Measurements from ENCODE around the gene PLCH2. TPM values are rescaled to one million over a fixed set of nuclear protein-coding genes. Genes with fewer than 3 reads are reported as not detected.

PLCH2 gene
- total and polyA plus RNA-seq, 7 donors: 0.04 to 0.60 (median 0.09) TPM; not detected in 1

GRCh38 chr1:2470290-2471158, 5.6 kb upstream of the PLCH2 start:
- Histone ChIP-seq H3K4me3 (no peak overlapping the region), H3K27ac (no peak overlapping the region), H3K4me1 (peaks cover 4% of the 10 kb centered on the region), H3K27me3 (ENCODE audit: insufficient read depth in 3 of 3, low read length in 2 of 3) (peaks cover 3 to 55% (median 11%) of the 10 kb centered on the region in 3 donors), H3K9me3 (no peaks in the 10 kb centered on the region), H3K36me3 (ENCODE audit: insufficient read depth in 1 of 2, low read depth in 1 of 2) (no peaks in the 10 kb centered on the region)
- intact Hi-C loops (cut with DNase I): no loop called here
- TF ChIP-seq, protein P1, sequence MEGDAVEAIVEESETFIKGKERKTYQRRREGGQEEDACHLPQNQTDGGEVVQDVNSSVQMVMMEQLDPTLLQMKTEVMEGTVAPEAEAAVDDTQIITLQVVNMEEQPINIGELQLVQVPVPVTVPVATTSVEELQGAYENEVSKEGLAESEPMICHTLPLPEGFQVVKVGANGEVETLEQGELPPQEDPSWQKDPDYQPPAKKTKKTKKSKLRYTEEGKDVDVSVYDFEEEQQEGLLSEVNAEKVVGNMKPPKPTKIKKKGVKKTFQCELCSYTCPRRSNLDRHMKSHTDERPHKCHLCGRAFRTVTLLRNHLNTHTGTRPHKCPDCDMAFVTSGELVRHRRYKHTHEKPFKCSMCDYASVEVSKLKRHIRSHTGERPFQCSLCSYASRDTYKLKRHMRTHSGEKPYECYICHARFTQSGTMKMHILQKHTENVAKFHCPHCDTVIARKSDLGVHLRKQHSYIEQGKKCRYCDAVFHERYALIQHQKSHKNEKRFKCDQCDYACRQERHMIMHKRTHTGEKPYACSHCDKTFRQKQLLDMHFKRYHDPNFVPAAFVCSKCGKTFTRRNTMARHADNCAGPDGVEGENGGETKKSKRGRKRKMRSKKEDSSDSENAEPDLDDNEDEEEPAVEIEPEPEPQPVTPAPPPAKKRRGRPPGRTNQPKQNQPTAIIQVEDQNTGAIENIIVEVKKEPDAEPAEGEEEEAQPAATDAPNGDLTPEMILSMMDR (IDR thresholded peaks at IDR 0.05): no peak
- 11 to 16% (median 16%) methylated on average over 21 to 27 of the region's 27 CpGs for WGBS, 3 donors
- ATAC-seq (no peak), DNase-seq (no peak)

- DNase-seq (no peak), ATAC-seq (no peak)
- 61 to 70% (median 68%) methylated on average over 4 to 7 of the region's 7 CpGs for WGBS, 3 donors
- Histone ChIP-seq H3K27ac (no peak overlapping the region), H3K9me3 (no peaks in the 10 kb centered on the region), H3K36me3 (ENCODE audit: insufficient read depth in 1 of 2, low read depth in 1 of 2) (no peaks in the 10 kb centered on the region), H3K4me3 (no peak overlapping the region), H3K4me1 (peaks cover 6% of the 10 kb centered on the region), H3K27me3 (ENCODE audit: insufficient read depth in 3 of 3, low read length in 2 of 3) (peaks cover 3 to 49% (median 11%) of the 10 kb centered on the region in 3 donors)
- intact Hi-C loops (cut with DNase I): no loop called here
- TF ChIP-seq, protein P1 (IDR thresholded peaks at IDR 0.05): no peak
Observed at GRCh38 chr1:2471159-2471471, 5.0 kb upstream of the PLCH2 start.

GRCh38 chr1:2471587-2472001, 4.5 kb upstream of the PLCH2 start:
- peaks cover 3 to 44% (median 7%) of the 10 kb centered on the region in 3 donors for H3K27me3 ChIP-seq (ENCODE audit: insufficient read depth in 3 of 3, low read length in 2 of 3)

GRCh38 chr1:2472109-2472508, 4.0 kb upstream of the PLCH2 start:
- ATAC-seq (no peak), DNase-seq (no peak)
- Histone ChIP-seq H3K4me1 (peaks cover 6% of the 10 kb centered on the region), H3K27ac (no peak overlapping the region), H3K9me3 (no peaks in the 10 kb centered on the region), H3K36me3 (ENCODE audit: insufficient read depth in 1 of 2, low read depth in 1 of 2) (no peaks in the 10 kb centered on the region), H3K4me3 (no peak overlapping the region), H3K27me3 (ENCODE audit: insufficient read depth in 3 of 3, low read length in 2 of 3) (peaks cover 2 to 39% (median 3%) of the 10 kb centered on the region in 3 donors)
- intact Hi-C loops (cut with DNase I): no loop called here
- TF ChIP-seq, protein P1 (IDR thresholded peaks at IDR 0.05): no peak
- WGBS, 3 donors: 50 to 66% (median 57%) methylated on average over 13 to 17 of the region's 17 CpGs

More at GRCh38 chr1:2471587-2472001, 4.5 kb upstream of the PLCH2 start:
- peaks cover 6% of the 10 kb centered on the region for H3K4me1 ChIP-seq
- DNase-seq: no peak
- no peaks in the 10 kb centered on the region for H3K9me3 ChIP-seq
- no peak overlapping the region for H3K4me3 ChIP-seq
- intact Hi-C loops (cut with DNase I): no loop called here
- ATAC-seq: no peak
- no peaks in the 10 kb centered on the region for H3K36me3 ChIP-seq (ENCODE audit: insufficient read depth in 1 of 2, low read depth in 1 of 2)
- TF ChIP-seq, protein P1 (IDR thresholded peaks at IDR 0.05): no peak
- H3K27ac ChIP-seq: no peak overlapping the region
- 70 to 80% (median 79%) methylated on average over 13 to 15 of the region's 15 CpGs for WGBS, 3 donors

Data from psoas muscle (tissue), 8 donors.